Tibial artery (tissue), 4 donors: ENCODE results near the gene OSBPL8.
"Not testable (repeated sequence)": the region's sequence is repeated elsewhere in the genome, so short reads cannot be mapped to it uniquely, and the experiment has no call there.

ENCODE experiments used
- DNase-seq, 2 donors: peaks; one replicate each; pipeline ENCODE4 v3.0.0-alpha.2; 2019
- H3K27ac ChIP-seq, 2 donors: fragments of 200-600 bp; sonication (generic) in 1 of 2; 1 replicate in 1 of 2; 2 replicates in 1 of 2; pipeline ENCODE4 v1.5.1; 2018 to 2019; ENCODE audit warnings: mild to moderate bottlenecking in 1 of 2
- H3K27me3 ChIP-seq, 2 donors: fragments of 200-600 bp; sonication (generic) in 1 of 2; one replicate each; pipeline versions ENCODE4 v1.5.1 to v1.6.0; 2016 to 2019
- H3K36me3 ChIP-seq, 3 donors: fragments of 200-600 bp; sonication (generic) in 2 of 3; one replicate each; pipeline ENCODE4 v1.5.1; 2016 to 2019; ENCODE audit warnings: mild to moderate bottlenecking in 2 of 3
- H3K4me1 ChIP-seq, 4 donors: fragments of 200-600 bp; sonication (generic) in 2 of 4; 1 replicate in 3 of 4; 2 replicates in 1 of 4; pipeline ENCODE4 v1.5.1; 2016 to 2019
- H3K4me3 ChIP-seq, 2 donors: fragments of 200-600 bp; sonication (generic) in 1 of 2; 1 replicate in 1 of 2; 2 replicates in 1 of 2; pipeline ENCODE4 v1.5.1; 2018 to 2019; ENCODE audit warnings: mild to moderate bottlenecking in 2 of 2
- H3K9me3 ChIP-seq, 3 donors: fragments of 200-600 bp; sonication (generic) in 1 of 3; one replicate each; pipeline ENCODE4 v1.5.1; 2016 to 2019
- intact Hi-C: fragments of 100-400 bp; cut with DNase I; formaldehyde crosslinking; loops from one replicate; pipeline ENCODE4 v1.15.0; 2023; ENCODE audit warnings: low total_unique reads
- TF ChIP-seq, protein P1 (sequence below), 2 experiments: fragments of 200-600 bp in 1 of 2; fragments of 450-650 bp in 1 of 2; IDR thresholded peaks; one replicate each; pipeline ENCODE4 v1.5.1; 2017 to 2019; ENCODE audit warnings: antibody characterized with exemption in 2 of 2, mild to moderate bottlenecking in 1 of 2, moderate library complexity in 1 of 2

The OSBPL8 gene

GRCh38 chr12:76375939-76376338, 183.6 kb downstream of the OSBPL8 start:
- Histone ChIP-seq H3K36me3 (peaks cover 29 to 53% (median 53%) of the 10 kb centered on the region in 3 donors), H3K27ac (no peak overlapping the region), H3K4me3 (no peak overlapping the region), H3K9me3 (no peaks in the 10 kb centered on the region), H3K4me1 (no peaks in the 10 kb centered on the region), H3K27me3 (no peaks in the 10 kb centered on the region)
- intact Hi-C loops: no loop called here
- no peak for DNase-seq
- TF ChIP-seq, protein P1, sequence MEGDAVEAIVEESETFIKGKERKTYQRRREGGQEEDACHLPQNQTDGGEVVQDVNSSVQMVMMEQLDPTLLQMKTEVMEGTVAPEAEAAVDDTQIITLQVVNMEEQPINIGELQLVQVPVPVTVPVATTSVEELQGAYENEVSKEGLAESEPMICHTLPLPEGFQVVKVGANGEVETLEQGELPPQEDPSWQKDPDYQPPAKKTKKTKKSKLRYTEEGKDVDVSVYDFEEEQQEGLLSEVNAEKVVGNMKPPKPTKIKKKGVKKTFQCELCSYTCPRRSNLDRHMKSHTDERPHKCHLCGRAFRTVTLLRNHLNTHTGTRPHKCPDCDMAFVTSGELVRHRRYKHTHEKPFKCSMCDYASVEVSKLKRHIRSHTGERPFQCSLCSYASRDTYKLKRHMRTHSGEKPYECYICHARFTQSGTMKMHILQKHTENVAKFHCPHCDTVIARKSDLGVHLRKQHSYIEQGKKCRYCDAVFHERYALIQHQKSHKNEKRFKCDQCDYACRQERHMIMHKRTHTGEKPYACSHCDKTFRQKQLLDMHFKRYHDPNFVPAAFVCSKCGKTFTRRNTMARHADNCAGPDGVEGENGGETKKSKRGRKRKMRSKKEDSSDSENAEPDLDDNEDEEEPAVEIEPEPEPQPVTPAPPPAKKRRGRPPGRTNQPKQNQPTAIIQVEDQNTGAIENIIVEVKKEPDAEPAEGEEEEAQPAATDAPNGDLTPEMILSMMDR (IDR thresholded peaks at IDR 0.05): no peak

- no peak for DNase-seq
- Histone ChIP-seq H3K4me3 (no peak overlapping the region), H3K27ac (no peak overlapping the region), H3K4me1 (no peaks in the 10 kb centered on the region), H3K36me3 (peaks cover 29 to 58% (median 54%) of the 10 kb centered on the region in 3 donors), H3K27me3 (no peaks in the 10 kb centered on the region), H3K9me3 (no peaks in the 10 kb centered on the region)
- intact Hi-C loops: no loop called here
- TF ChIP-seq, protein P1 (IDR thresholded peaks at IDR 0.05): no peak
These were observed 184.1 kb downstream of the OSBPL8 start for GRCh38 chr12:76375470-76375869.

GRCh38 chr12:76374386-76375020, 185.1 kb downstream of the OSBPL8 start:
- Histone ChIP-seq H3K36me3 (peaks cover 35 to 64% (median 57%) of the 10 kb centered on the region in 3 donors), H3K4me3 (no peak overlapping the region), H3K27me3 (no peaks in the 10 kb centered on the region), H3K9me3 (no peaks in the 10 kb centered on the region), H3K27ac (no peak overlapping the region), H3K4me1 (no peaks in the 10 kb centered on the region)
- TF ChIP-seq, protein P1 (IDR thresholded peaks at IDR 0.05): no peak
- no peak for DNase-seq
- intact Hi-C loops: no loop called here

- no peaks in the 10 kb centered on the region for H3K9me3 ChIP-seq
- peaks cover 48 to 64% (median 53%) of the 10 kb centered on the region in 3 donors for H3K36me3 ChIP-seq
- intact Hi-C loops: no loop called here
- H3K27ac ChIP-seq: no peak overlapping the region
- DNase-seq: no peak
- no peaks in the 10 kb centered on the region for H3K4me1 ChIP-seq
- TF ChIP-seq, protein P1 (IDR thresholded peaks at IDR 0.05): no peak
- H3K4me3 ChIP-seq: no peak overlapping the region
- H3K27me3 ChIP-seq: no peaks in the 10 kb centered on the region
These were observed 191.3 kb downstream of the OSBPL8 start for GRCh38 chr12:76368230-76368629.

DNA sequence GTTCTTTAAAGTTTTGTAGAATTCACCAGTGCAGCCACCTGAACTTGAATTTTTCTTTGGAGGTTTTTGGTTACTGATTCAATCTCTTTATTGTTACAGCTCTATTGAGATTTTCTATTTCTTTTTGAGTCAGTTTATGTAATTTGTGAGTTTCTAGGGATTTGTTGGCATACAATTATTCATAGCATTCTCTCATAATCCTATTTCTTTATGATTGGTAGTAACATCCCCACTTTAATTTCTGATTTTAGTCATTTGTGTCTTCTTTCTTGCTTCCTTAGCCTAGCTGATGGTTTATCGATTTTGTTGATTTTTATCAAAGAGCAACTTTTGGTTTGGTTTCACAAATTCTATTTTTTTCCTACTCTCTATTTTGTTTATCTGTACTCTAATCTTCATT, 193.4 kb downstream of the OSBPL8 start:
- no peaks in the 10 kb centered on the region for H3K27me3 ChIP-seq
- no peaks in the 10 kb centered on the region for H3K4me1 ChIP-seq
- H3K9me3 ChIP-seq: no peaks in the 10 kb centered on the region
- no peak for DNase-seq
- H3K27ac ChIP-seq: no peak overlapping the region
- TF ChIP-seq, protein P1 (IDR thresholded peaks at IDR 0.05): no peak
- intact Hi-C loops: no loop called here
- H3K36me3 ChIP-seq: peaks cover 40 to 56% (median 53%) of the 10 kb centered on the region in 3 donors
- no peak overlapping the region for H3K4me3 ChIP-seq

DNA sequence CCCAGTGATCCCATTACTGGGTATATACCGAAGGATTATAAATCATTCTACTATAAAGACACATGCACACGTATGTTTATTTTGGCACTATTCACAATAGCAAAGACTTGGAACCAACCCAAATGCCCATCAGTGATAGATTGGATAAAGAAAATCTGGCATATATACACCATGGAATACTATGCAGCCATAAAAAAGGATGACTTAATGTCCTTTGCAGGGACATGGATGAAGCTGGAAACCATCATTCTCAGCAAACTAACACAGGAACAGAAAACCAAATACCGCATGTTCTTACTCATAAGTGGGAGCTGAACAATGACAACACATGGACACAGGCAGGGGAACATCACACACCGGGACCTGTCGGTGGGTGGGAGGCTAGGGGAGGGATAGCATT, 195.4 kb downstream of the OSBPL8 start:
- H3K27ac ChIP-seq, H3K9me3 ChIP-seq, DNase-seq, H3K4me3 ChIP-seq, H3K4me1 ChIP-seq, intact Hi-C loops, H3K27me3 ChIP-seq: not testable (repeated sequence)
- peaks cover 37 to 47% (median 43%) of the 10 kb centered on the region in 3 donors for H3K36me3 ChIP-seq
